HG03565 (cell line): ENCODE measurements around the gene ZNF593.

Source experiments
- ATAC-seq: cut with Tn5 transposase; IDR thresholded peaks from one replicate; pipeline ENCODE4 v1.9.1; 2021; ENCODE audit warnings: mild to moderate bottlenecking, moderate library complexity; ENCODE audit not compliant: unreplicated experiment

The ZNF593 gene

DNA sequence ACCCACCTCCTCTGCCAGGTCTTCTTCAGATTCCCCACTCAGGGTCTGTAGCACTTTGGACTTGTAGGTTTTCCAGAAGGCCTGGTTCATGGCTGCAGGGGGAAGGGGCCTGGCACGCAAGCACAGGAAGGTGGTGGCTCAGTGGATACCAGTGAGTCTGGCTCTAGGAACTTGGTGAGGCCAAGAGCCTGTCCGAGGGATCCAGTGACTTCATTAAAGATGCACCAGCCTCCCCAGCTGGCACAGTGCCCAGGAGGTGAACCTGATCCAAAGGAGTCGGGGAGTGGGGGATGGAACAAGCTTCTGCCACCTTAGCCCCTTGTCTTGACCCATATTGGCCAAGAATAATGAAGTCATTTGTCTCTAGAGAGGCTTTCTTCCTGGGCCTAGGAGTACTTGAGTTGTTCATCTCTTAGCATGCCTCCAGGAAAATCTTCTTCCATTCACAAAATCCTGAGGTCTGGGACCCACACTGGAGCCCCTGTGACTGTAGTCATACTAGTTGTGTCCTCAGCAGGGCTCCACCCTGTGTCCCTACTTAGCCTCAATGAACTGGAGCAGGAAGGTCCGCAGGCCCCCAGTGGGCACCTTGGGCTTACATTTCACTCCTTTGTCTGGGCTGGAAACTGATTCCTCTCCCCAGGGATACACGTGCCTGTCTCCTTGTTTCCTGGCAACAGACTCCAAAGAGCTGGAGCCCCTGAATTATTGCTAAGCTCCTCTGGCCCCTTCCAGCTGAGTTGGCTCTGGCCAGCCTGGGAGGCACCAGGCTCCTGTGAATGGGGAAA, 1.1 kb upstream of the ZNF593 start, which contains the start of gene C1orf232:
C1orf232 (minus strand) TSS at position 554 of the 788 bp plus-strand sequence; CDS start at position 90, 464 bp downstream.
- ATAC-seq: no peak

DNA sequence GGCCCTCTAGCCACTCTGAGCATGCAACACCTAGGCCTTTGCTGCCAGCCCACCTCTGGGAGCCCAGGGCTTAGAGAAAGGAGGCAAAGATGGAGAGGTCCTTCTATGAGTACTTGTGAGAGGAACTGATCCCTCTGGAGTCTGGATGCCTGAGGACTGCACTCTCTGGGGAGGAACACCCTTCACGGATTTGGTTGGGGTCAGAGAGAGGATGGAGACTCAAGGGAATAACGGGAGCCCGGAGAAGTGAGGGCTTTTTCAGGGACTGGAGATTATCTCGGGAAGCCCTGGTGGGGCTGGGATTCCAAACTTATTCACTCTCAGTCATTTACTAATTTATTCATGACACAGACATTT, 532 bp upstream of the ZNF593 start:
- ATAC-seq: no peak

DNA sequence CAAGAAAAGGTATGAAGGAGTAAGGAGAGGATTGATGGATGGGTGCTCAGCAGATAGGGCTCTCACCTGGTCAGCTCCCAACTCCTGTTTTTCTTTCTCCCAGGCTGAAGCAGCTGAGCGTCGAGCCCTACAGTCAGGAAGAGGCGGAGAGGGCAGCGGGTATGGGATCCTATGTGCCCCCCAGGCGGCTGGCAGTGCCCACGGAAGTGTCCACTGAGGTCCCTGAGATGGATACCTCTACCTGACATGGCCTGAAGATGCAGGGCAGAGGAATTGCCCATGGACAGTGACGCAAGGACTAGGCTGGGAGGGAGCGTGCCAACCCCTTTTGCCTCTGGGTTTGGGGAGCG, 739 bp downstream of the ZNF593 start:
- no peak for ATAC-seq

DNA sequence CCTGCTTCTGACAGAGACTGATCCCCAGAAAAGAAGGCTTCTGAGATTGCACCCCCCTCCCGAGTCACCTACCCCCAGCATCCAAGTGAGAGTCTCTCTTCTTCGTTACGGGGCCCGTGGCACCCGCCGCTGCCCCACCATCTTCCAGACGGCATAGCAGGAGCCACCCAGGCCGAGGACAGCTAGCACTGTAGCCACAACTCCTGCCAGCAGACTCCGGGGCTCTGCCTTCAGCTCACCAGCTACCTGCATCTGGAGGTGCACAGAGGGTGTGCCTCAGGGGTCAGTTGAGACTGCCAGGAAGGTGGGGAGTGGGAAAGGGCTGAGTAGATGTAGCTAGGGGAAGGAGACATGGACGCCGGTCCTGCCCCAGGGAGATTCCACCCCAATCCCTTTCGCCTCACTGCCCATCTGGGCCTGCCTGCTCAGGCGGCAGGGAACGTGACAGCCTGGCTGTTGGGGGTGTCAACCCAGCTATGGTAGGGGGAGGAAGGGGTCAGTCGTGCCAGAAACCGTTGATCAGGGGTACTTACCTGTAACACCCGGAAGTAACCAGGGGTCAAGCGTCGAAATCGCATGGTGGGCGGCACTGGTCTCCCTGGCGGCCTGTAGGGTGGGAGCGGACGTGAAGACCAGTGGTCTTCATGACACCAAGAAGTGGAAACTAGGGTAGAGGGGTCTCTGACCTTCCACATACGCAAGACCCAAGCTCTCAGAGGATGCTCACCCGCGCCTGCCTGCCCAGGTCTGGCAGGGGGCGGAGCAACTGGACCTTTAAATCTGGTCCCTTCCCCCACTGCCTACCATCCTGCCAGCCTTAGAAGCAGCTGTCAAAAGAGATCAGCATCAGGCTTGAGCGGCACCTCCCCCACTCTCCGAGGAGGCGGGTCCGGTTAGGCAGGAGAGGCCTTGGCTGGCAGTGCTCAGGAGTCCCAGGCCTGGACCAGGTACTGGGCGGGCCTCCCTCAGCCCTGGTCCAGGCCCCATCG, 1.7 kb downstream of the ZNF593 start, which contains the start of gene ZNF593OS:
ZNF593OS (minus strand) TSS at position 749 of the 989 bp plus-strand sequence; CDS start at position 578, 171 bp downstream.
- no peak for ATAC-seq

DNA sequence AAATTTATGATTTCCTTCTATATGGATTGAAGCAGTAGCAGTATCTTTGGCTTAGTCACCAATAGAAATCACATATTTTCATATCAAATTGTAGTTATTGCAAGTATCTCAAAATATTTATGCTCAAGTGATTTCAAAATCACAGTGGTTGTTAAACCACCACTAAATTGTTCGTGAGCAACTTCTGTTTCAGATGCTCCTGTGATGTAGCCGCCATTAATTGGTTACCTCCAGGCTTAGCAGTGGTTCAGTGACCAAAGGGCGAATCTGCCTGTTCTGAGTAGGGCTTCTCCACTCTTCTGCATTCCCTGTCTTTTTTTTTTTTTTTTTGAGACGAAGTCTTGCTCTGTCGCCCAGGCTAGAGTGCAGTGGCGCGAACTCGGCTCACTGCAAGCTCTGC, 5.6 kb downstream of the ZNF593 start:
- no peak for ATAC-seq

DNA sequence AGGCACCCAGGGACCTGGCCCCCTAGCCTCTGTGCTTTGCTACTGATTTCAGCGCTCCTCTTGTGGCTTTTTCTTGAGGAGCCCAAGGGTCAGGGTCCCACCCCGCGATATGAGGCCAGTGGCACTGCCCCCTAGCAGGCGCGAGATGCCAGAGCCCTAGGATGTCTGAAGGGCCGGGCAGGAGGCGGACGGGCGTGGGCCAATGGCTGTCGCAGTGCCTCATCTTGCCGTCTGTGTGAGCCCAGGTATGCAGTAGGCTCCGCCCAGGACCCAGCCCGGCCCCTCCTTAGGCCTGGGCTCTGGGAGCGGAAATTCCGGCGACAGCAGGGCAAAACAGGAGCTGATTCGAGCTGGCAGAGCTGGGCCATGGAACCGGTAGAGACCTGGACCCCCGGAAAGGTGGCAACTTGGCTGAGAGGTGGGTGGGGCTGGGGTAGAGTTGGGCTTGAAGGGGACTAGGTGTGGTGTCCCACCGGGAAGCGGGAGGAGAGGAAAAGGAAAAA, 7.5 kb downstream of the ZNF593 start, which contains the start of gene CNKSR1:
CNKSR1 (plus strand) TSS at position 310 of the 503 bp plus-strand sequence; CDS start at position 367, 57 bp downstream.
- no peak for ATAC-seq

DNA sequence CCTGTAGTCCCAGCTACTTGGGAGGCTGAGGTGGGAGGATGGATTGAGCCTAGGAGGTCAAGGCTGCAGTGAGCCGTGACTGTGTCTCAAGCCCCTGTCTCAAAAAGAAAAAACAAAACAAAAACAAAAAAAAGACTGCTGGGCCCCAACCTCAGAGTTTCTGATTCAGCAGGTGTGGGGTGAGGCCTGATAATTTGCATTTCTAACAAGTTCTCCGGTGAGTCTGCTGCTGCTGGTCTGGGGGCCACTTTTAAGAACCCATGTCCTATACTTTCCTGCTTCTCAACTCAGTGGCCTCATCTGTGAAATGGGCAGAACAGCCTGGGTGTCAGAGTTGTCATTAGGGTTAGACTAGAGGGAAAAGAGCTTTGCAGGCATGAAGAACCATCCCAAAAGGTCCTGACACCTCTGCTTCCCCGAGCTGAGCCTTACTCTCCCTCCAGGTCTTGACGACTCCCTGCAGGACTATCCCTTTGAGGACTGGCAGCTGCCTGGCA, 10.3 kb downstream of the ZNF593 start:
- no peak for ATAC-seq

DNA sequence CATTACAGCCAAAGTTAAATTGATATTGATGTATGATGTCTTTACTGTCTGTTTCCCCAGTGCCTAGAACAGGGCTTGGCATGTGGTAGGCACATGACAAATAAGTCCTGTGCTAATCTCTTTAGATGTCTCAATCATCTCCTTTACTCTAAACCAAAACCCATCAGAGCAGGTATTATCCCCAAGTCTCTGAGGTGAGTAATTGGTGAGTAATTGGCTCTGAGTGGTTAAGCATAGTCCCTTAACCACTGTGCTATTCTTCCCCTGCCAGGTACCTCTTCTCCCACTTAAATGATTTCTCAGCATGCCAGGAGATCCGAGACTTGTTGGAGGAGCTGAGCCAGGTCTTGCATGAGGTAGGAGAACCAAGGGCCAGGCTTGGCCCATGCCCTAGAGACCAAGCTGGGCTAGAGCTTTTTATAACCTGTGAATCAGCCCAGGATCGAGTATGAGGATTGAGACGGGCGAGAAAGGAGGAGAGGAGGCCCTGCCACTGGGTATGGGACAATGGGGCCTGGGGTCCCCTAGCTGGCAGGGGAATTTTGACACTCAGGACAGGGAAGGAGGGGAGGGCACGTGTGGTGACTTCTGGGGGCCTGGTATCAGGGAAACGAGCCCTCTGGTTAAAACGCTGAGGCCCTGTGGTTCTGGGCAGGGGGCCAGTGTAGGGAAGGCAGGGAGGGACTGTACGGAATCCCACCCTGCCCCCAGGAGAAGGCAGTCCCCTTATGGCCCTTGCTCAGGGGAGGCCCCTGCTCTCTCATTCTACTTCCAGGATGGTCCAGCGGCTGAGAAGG, 12.1 kb downstream of the ZNF593 start:
- no peak for ATAC-seq

DNA sequence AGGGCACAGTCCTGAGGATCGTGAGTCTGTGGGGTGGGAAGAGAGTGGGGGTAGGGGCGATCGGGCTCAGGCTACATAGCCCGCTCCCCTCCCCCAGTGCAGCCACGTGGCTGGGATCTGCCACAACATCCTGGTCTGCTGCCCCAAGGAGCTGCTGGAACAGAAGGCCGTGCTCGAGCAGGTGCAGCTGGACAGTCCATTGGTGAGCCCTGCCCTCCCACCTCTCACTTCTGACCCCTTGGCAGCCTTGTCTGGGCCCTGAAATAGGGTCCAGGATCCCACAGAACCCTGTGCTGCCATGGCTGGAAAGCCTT, 12.6 kb downstream of the ZNF593 start:
- no peak for ATAC-seq

DNA sequence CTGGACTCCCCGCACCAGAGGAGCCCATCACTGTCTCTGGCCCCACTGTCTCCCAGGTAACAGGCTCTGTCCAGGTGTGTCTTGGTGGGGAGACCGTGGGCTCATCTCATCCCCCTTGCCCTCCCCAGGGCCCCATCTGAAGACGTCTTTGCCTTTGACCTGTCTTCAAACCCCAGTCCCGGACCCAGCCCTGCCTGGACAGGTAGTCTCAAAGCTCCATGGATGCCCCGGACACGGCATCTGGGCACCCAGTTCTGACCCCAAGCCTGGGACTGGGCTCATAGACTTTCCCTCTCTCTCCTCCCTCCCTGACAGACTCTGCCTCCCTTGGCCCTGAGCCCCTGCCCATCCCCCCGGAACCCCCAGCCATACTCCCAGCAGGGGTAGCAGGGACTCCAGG, 14.4 kb downstream of the ZNF593 start:
- no peak for ATAC-seq

DNA sequence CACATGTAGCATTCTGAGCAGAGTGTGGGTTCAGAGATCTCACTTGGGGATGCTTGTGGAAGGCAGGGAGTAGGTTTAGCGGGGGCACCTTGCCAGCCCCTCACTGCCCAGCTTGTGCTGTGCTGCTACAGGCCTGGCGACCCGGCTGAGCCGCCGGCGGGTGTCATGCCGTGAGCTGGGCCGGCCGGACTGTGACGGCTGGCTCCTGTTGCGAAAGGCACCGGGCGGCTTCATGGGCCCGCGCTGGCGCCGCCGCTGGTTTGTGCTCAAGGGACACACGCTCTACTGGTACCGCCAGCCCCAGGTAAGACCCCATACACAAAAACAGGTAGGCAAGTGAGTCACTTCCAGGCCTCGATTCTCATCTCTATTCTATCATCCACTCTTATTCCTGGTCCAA, 15.2 kb downstream of the ZNF593 start:
- no peak for ATAC-seq

DNA sequence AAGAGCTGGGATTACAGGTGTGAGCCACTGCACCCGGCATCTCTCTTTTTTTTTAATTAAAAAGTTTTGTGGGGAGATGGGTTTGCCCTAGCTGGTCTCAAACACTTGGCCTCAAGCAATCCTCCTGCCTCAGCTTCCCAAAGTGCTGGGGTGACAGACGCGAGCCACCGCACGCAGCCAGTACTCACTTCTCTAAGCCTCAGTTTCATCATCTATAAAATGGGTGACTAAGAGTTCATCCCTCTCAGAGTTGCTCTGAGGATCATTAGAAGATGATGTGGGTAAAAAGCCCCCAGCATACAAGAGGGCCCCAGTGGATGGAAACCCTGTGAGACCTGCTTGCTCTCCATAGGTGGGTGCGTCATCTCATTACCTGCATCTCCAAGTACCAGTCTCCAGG, 18.2 kb downstream of the ZNF593 start:
- ATAC-seq: no peak

DNA sequence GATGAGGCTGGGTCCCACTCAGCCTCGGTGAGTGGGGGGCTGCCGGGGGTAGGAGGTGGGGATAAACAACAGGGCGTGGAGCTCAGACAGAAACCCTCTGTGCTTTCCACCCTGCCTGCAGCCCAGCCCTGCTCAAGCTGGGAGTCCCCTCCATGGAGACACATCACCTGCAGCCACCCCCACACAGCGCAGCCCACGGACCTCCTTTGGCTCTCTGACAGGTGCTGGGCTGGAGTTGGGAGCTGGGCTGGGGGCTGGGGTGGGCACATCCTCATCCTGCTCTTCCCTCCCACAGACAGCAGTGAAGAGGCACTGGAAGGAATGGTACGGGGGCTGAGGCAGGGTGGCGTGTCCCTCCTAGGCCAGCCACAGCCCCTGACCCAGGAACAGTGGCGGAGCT, 18.8 kb downstream of the ZNF593 start:
- ATAC-seq: no peak

DNA sequence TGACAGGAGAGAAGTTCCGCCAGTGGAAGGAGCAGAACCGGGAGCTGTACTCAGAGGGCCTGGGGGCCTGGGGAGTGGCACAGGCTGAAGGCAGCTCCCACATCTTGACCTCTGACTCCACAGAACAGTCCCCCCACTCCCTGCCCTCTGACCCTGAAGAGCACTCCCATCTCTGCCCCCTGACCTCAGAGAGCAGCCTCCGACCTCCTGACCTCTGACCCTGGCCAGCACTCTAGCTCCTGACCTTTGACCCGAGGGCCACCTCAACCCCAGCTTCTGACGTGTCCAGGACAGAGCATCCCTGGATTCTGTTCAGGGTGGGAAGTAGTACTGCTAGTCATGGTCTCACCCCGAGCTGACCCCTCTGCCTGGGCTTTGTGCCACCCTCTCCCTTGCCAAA, 19.6 kb downstream of the ZNF593 start:
- no peak for ATAC-seq

DNA sequence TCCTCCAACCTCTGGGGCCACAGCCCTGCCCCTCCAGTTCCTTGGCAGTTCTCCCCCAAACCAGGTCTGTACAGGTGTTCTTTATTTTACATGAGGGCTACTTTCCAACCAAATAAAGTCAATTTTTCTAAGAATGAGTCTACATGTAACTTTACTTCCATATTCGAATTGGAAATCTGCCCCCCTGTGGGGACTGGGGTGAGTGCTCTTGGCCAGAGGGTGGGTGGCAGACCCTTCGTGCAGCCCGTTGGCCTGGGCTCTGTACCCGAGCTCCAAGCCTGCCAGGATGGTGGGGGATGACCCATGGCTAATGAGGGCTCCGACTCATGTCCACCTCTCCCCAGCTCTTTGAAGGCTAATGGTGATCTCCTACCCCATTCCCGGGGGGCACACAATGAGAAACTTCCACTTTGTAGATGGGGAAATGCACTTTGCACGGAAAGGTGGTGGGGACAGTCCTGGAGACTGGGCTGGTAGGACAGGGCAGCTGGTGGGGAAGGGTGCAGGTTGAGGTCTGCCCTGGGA, 20.1 kb downstream of the ZNF593 start:
- ATAC-seq: no peak

DNA sequence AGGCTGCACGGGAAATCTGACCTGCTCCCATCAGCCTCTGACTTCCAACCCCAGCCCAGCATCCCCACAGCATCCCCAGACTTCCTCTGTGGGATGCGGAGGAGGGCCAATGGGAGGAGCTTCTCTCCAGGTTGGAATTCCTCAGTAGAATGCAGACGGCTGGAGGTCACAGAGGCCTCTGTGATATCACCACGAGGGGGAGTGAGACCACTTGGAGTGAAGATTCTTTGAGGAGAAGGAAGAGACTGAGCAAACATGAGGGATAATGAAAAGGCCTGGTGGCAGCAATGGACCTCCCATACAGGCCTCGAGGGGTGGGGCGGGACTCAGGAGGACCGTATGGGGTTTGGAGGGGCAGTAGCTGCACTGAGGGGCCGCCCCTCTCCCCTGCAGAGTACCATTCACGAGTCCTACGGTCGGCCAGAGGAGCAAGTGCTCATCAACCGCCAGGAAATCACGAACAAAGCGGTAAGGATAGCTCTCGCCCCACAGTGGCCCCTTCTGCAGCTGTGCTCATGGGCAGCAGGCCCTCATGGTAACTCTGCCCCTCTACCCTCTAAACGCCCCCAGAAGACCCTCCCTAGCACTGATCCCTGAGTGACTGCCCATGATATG, 20.8 kb downstream of the ZNF593 start, which contains the start of gene CATSPER4:
CATSPER4 (plus strand) TSS at position 230 of the 615 bp plus-strand sequence; CDS start at position 256, 26 bp downstream.
- no peak for ATAC-seq

DNA sequence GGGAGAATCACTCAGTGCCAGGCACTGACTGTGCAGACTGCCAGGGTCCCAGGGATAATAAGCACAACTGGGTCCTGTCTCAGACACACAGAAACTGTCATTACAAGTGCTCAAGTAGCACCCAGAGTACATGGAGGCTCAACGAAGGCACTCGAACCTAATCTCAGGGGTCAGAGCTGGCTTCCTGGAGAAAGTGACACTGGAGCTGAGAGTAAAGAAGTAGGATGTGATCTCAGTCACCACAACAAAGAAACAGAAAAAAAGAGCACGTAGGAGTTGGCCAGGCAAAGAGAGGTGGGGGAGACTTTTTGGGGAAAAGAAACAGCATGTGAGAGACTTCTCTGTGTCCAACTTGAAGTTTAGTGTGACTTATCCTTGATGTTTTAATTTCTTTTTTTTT, 22.0 kb downstream of the ZNF593 start:
- ATAC-seq: no peak

DNA sequence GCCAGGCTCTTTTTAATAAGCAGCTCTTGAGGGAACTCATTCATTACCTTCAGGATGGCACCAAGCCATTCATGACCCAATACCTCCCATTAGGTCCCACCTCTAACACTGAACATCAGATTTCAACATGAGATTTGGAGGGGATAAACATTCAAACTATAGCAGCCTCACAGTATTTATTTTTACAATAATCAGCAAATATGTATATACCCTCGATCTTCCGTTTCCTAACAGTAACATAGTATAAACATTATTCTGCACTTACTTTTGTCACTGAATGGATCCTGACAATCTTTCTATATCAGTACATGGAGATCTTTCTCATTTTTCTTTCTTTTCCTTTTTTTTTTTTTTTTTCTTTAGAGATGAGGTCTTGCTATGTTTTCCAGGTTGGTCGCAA, 26.1 kb downstream of the ZNF593 start:
- no peak for ATAC-seq

DNA sequence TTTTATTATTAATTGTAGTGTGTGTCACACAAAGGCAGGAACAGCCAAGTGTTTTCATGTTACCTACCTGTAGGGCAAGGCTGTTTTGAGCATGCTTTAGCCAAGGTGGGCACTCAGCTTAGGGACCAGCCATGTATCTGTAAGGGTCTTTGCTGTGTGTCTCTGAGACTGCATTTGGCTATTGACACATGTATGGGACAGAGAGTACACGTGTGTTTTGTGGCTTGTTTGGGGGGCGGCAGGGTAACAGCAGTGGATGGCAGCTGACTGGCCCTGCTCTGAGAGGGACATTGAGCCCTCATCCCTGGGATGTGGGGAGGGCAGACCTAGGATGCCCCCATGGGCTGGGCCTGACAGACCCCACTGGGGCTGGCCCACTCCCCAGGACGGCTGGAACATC, 27.6 kb downstream of the ZNF593 start:
- no peak for ATAC-seq

DNA sequence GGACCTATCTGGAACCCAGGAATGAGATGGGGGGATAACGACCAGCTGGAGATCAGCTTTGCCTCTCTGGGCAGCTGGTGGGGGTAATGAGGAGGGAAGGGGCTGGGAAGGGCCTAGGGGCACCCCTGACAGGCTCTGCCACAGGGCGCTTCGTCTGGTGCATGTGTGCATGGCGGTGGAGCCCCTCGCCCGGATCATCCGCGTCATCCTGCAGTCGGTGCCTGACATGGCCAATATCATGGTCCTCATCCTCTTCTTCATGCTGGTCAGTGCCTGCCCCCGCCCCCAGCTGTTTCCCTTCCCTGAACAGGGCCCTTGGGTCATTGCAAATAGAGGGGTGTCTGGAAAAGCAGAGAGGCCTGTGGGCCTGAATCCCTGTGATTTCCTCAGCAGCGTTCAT, 28.1 kb downstream of the ZNF593 start:
- no peak for ATAC-seq
